ENCODE data around the gene ANKRD60. TPM values are rescaled to one million over a fixed set of nuclear protein-coding genes. Genes with fewer than 3 reads are reported as not detected.

Gene ANKRD60
- total RNA-seq, 1 donor, result not detected

DNA sequence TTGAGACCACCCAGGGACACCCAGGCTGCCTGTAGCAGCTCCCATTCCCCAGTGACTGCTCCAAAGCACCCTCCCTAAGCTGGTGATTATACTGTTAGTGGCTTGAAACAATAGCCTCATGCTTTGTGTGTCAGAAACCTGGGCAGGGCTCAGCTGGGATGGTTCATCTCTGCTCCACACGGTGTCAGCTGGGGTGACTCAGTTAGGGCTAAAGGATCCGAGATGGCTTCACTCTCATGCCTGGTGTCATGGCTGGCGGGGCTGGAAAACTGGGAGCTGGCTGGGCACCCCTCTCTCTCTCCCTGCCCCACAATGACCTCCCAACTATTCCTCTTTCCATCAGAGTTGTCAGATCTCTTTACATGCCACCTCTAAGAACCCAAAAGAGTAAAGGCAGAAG lies 44.4 kb downstream of the ANKRD60 start:
- Histone ChIP-seq H3K9me3 (ENCODE audit: low read depth, low read length) (peaks cover 11% of the 10 kb centered on the region), H3K27ac (ENCODE audit: low read depth, low read length) (no peak overlapping the region), H3K4me1 (ENCODE audit: insufficient read depth, low read length) (peaks cover 9% of the 10 kb centered on the region), H3K36me3 (ENCODE audit: insufficient read depth, low read length) (no peaks in the 10 kb centered on the region), H4K20me1 (ENCODE audit: insufficient read depth, low read length) (no peaks in the 10 kb centered on the region), H2AFZ (ENCODE audit: low read length) (no peak overlapping the region), H3K4me2 (ENCODE audit: insufficient read depth, low read length) (no peak overlapping the region), H3K79me2 (ENCODE audit: insufficient read depth, low read length) (no peaks in the 10 kb centered on the region), H3K4me3 (ENCODE audit: insufficient read depth, low read length) (no peak overlapping the region), H3K27me3 (ENCODE audit: insufficient read depth, low read length) (peaks cover 12% of the 10 kb centered on the region)
- DNase-seq (ENCODE audit: insufficient read length, low spot score, missing footprints), result peak; percentile 68
- no peak for TF ChIP-seq CTCF (IDR thresholded peaks at IDR 0.05; ENCODE audit: extremely low read depth, low read depth, low read length)

DNA sequence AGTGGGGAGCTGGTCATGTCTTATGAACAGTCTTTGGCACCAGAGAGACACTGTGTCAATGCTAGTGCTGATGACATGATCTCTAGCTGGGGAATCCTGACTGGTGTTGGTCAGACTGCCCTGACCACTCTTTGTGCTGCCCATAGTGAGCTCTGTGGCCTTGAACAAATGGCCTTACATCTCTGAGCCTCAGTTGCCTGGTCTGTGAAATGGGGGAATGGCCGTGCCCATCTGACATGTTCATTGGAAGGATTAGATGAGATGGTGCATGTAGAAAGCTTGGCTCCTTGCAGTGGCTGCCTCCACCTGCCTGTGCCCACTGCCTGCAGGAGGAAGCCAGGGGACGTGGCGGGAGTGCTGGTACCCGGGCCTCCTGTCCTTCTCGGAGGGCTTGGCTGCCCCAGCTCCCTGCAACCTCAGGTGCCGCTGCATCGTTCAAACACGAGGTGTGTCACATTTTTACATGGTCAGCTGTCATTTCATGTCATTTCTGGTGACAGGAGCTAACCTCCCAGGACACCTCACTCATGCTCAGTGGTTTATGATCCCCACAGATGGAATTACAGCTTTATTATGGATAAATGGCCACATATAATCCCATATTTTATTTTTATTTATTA lies 45.8 kb downstream of the ANKRD60 start:
- Histone ChIP-seq H3K79me2 (ENCODE audit: insufficient read depth, low read length) (no peaks in the 10 kb centered on the region), H3K27me3 (ENCODE audit: insufficient read depth, low read length) (peaks cover 8% of the 10 kb centered on the region), H3K9me3 (ENCODE audit: low read depth, low read length) (peaks cover 11% of the 10 kb centered on the region), H3K36me3 (ENCODE audit: insufficient read depth, low read length) (no peaks in the 10 kb centered on the region), H3K4me1 (ENCODE audit: insufficient read depth, low read length) (peaks cover 10% of the 10 kb centered on the region), H3K4me3 (ENCODE audit: insufficient read depth, low read length) (no peak overlapping the region), H2AFZ (ENCODE audit: low read length) (no peak overlapping the region), H3K27ac (ENCODE audit: low read depth, low read length) (no peak overlapping the region), H4K20me1 (ENCODE audit: insufficient read depth, low read length) (no peaks in the 10 kb centered on the region), H3K4me2 (ENCODE audit: insufficient read depth, low read length) (no peak overlapping the region)
- no peak for DNase-seq (ENCODE audit: insufficient read length, low spot score, missing footprints)
- TF ChIP-seq CTCF (IDR thresholded peaks at IDR 0.05; ENCODE audit: extremely low read depth, low read depth, low read length), result no peak

DNA sequence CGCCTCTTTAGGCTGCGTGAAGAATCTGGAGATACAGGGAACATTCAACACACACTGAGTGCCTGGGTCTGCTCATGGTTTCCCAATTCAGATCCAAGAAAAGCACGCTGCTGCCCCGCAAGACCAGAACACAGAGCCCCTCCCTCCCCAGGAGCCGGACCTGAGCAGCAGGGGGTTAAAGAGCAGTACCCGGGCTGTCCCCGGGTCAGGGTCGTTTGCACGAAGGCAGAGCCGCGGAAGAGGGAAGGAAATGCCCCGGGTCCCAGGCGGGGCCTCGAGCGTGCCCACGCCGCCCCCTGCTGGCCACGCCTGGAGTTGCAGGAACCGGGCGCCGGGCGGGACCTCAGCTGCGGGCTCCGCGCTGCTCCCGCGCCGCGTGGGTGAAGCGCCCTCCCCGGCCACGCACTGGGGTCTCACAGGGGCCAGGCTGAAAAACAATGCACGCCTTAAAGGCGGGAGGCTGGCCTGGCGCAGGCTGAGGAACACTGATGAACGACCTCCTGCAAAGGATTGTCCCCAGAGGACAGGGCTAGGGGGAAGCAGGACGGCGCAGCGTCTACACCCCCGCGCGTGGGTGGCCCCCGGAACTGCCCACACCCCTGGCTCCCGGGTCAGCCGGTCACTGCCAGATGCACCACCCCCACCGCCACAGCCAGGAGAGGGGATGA lies 48.9 kb downstream of the ANKRD60 start:
- peak; percentile 94 for DNase-seq (ENCODE audit: insufficient read length, low spot score, missing footprints)
- Histone ChIP-seq H3K79me2 (ENCODE audit: insufficient read depth, low read length) (no peaks in the 10 kb centered on the region), H3K4me3 (ENCODE audit: insufficient read depth, low read length) (peak overlapping the region; percentile 65), H3K36me3 (ENCODE audit: insufficient read depth, low read length) (no peaks in the 10 kb centered on the region), H3K27ac (ENCODE audit: low read depth, low read length) (no peak overlapping the region), H3K4me2 (ENCODE audit: insufficient read depth, low read length) (peak overlapping the region; percentile 84), H3K4me1 (ENCODE audit: insufficient read depth, low read length) (peaks cover 18% of the 10 kb centered on the region), H2AFZ (ENCODE audit: low read length) (peak overlapping the region; percentile 94), H4K20me1 (ENCODE audit: insufficient read depth, low read length) (no peaks in the 10 kb centered on the region), H3K9me3 (ENCODE audit: low read depth, low read length) (peaks cover 10% of the 10 kb centered on the region), H3K27me3 (ENCODE audit: insufficient read depth, low read length) (peaks cover 8% of the 10 kb centered on the region)
- peak; percentile 74 for TF ChIP-seq CTCF (IDR thresholded peaks at IDR 0.05; ENCODE audit: extremely low read depth, low read depth, low read length)

DNA sequence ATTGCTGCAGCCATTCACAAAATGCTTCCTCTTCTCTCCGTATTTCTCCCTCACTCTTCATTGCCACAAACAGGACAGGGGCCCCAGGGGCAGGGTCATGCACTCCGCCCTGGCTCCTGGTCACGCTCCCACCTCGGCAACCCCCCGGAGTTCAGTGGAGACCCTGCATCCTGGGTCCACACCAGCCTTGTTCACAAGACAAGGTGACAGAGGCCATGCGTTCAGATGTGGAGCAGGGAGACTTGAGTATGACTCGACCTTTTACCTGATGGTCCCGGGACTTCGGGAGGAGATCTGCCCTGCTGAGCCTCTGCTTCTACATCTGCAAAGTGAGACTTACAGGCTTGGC lies 49.4 kb downstream of the ANKRD60 start:
- Histone ChIP-seq H3K79me2 (ENCODE audit: insufficient read depth, low read length) (no peaks in the 10 kb centered on the region), H4K20me1 (ENCODE audit: insufficient read depth, low read length) (no peaks in the 10 kb centered on the region), H3K4me3 (ENCODE audit: insufficient read depth, low read length) (peak overlapping the region; percentile 65), H3K27me3 (ENCODE audit: insufficient read depth, low read length) (peaks cover 8% of the 10 kb centered on the region), H3K9me3 (ENCODE audit: low read depth, low read length) (peaks cover 5% of the 10 kb centered on the region), H3K4me2 (ENCODE audit: insufficient read depth, low read length) (peak overlapping the region; percentile 84), H3K36me3 (ENCODE audit: insufficient read depth, low read length) (no peaks in the 10 kb centered on the region), H3K27ac (ENCODE audit: low read depth, low read length) (no peak overlapping the region), H2AFZ (ENCODE audit: low read length) (peak overlapping the region; percentile 94), H3K4me1 (ENCODE audit: insufficient read depth, low read length) (peaks cover 23% of the 10 kb centered on the region)
- DNase-seq (ENCODE audit: insufficient read length, low spot score, missing footprints), result no peak
- no peak for TF ChIP-seq CTCF (IDR thresholded peaks at IDR 0.05; ENCODE audit: extremely low read depth, low read depth, low read length)
